ENCODE measurements around the gene CTU2. TPM values are rescaled to one million over a fixed set of nuclear protein-coding genes. Genes with fewer than 3 reads are reported as not detected.

The CTU2 gene
- total and polyA plus RNA-seq, 7 donors = 6.1 to 16.3 (median 10.5) TPM

DNA sequence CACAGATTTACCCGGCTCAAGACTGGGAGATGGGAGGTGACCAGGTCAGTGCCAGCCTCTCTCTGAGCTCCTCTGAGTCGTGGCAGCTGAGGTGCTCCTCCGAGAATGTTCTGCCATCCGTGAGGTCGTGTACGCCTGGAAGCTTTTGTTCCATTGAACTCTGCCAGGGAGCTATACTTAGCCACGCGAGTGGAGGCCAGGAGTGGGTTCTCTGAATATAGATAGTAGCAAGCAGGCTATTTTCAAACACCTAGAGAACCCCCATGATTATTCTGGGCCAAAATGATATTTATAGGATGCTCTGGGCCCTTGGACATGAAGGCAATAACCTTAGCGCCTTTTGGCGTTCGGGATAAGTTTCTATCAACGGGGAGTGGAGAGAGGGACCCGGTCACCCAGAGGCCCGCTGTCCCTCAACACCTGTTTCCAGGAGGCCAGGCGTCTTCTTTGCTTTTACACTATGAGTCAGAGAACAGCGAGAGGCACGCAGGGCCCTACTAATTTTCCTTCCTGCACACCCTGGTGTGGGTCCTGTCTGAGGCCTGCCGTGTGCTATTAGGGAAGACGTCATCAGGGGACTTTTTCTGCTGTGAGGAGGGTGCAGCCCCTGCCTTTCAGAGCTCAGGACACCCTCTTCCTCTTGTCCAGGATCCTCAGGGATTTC lies 32.5 kb upstream of the CTU2 start:
- DNase-seq = no peak
- H3K9me3 ChIP-seq = no peaks in the 10 kb centered on the region
- H3K27me3 ChIP-seq = peaks cover 11 to 18% (median 13%) of the 10 kb centered on the region in 3 donors
- H3K4me3 ChIP-seq = no peak overlapping the region
- H3K27ac ChIP-seq = no peak overlapping the region
- TF ChIP-seq EP300 (IDR thresholded peaks at IDR 0.05) = no peak
- TF ChIP-seq POLR2A (IDR thresholded peaks at IDR 0.05) = no peak
- TF ChIP-seq POLR2AphosphoS5 (IDR thresholded peaks at IDR 0.05) = no peak
- TF ChIP-seq, protein P1, sequence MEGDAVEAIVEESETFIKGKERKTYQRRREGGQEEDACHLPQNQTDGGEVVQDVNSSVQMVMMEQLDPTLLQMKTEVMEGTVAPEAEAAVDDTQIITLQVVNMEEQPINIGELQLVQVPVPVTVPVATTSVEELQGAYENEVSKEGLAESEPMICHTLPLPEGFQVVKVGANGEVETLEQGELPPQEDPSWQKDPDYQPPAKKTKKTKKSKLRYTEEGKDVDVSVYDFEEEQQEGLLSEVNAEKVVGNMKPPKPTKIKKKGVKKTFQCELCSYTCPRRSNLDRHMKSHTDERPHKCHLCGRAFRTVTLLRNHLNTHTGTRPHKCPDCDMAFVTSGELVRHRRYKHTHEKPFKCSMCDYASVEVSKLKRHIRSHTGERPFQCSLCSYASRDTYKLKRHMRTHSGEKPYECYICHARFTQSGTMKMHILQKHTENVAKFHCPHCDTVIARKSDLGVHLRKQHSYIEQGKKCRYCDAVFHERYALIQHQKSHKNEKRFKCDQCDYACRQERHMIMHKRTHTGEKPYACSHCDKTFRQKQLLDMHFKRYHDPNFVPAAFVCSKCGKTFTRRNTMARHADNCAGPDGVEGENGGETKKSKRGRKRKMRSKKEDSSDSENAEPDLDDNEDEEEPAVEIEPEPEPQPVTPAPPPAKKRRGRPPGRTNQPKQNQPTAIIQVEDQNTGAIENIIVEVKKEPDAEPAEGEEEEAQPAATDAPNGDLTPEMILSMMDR (IDR thresholded peaks at IDR 0.05) = no peak
- intact Hi-C loops (cut with DNase I) = no loop called here
- 93% methylated on average over 19 of the region's 19 CpGs for WGBS, 2 donors
- H3K36me3 ChIP-seq = peaks cover 0 to 9% (median 0%) of the 10 kb centered on the region in 4 donors
- H3K4me1 ChIP-seq = peaks cover 0 to 6% (median 0%) of the 10 kb centered on the region in 4 donors

- Histone ChIP-seq H3K27ac (no peak overlapping the region), H3K9me3 (no peaks in the 10 kb centered on the region), H3K27me3 (peaks cover 14 to 44% (median 26%) of the 10 kb centered on the region in 3 donors), H3K4me3 (no peak overlapping the region), H3K4me1 (peaks cover 0 to 6% (median 0%) of the 10 kb centered on the region in 4 donors), H3K36me3 (peaks cover 0 to 9% (median 0%) of the 10 kb centered on the region in 4 donors)
- intact Hi-C loops (cut with DNase I) = no loop called here
- TF ChIP-seq POLR2A (IDR thresholded peaks at IDR 0.05) (no peak), EP300 (IDR thresholded peaks at IDR 0.05) (no peak), POLR2AphosphoS5 (IDR thresholded peaks at IDR 0.05) (no peak)
- no peak for DNase-seq
- WGBS, 2 donors = 82 to 88% methylated on average over 22 of the region's 22 CpGs
Observed at GRCh38 chr16:88676502-88677242, 29.6 kb upstream of the CTU2 start.

- no peak overlapping the region for H3K27ac ChIP-seq
- intact Hi-C loops (cut with DNase I) = no loop called here
- no peak for DNase-seq
- TF ChIP-seq EP300 (IDR thresholded peaks at IDR 0.05) (no peak), POLR2AphosphoS5 (IDR thresholded peaks at IDR 0.05) (no peak), POLR2A (IDR thresholded peaks at IDR 0.05) (no peak)
- TF ChIP-seq, protein P1 (IDR thresholded peaks at IDR 0.05) = no peak
- 78 to 83% methylated on average over 13 of the region's 13 CpGs for WGBS, 2 donors
- H3K9me3 ChIP-seq = no peaks in the 10 kb centered on the region
- no peak overlapping the region for H3K4me3 ChIP-seq
- peaks cover 0 to 9% (median 0%) of the 10 kb centered on the region in 4 donors for H3K36me3 ChIP-seq
- H3K27me3 ChIP-seq = peaks cover 14 to 51% (median 32%) of the 10 kb centered on the region in 3 donors
- H3K4me1 ChIP-seq = peaks cover 0 to 6% (median 0%) of the 10 kb centered on the region in 4 donors
Observed at GRCh38 chr16:88677721-88678120, 28.6 kb upstream of the CTU2 start.

DNA sequence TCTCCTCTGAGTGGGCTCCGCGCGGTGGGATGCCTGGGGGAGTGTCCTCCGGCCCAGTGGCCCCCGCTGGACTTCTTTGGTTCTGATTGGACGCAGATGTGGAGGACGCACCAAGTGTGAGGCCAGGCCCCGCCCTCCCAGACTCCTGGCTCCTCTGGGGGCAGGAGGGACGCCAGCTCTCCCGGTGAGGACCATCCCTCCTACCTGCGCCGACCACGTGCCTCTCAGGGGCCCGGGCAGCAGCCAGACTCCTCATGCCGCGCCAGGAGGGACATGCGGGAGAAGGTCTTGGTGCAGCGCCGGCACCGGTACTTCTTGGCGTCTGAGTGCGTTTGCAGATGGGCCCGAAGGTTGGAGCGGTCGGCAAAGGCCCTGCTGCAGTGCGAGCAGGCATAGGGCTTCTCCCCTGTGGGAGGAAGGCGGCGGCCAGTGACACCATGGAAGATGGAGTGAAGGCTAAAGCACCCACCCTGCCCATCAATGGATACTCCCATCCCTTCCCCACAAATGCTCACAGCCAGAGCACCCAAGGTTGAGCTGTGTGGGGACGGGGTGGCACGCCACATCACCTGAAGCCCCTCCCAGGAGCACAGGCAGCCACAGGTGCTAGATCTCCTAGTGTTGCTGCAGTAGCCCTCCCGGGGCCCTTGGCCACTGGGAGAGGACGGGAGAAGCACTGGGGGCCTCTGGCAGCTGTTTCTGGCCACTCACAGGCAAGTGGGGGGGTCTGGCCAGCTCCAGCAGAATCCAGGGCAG lies 27.9 kb upstream of the CTU2 start:
- H3K4me1 ChIP-seq = peaks cover 0 to 6% (median 0%) of the 10 kb centered on the region in 4 donors
- peaks cover 18 to 58% (median 32%) of the 10 kb centered on the region in 3 donors for H3K27me3 ChIP-seq
- H3K9me3 ChIP-seq = no peaks in the 10 kb centered on the region
- intact Hi-C loops (cut with DNase I) = no loop called here
- H3K36me3 ChIP-seq = peaks cover 0 to 9% (median 0%) of the 10 kb centered on the region in 4 donors
- TF ChIP-seq POLR2A (IDR thresholded peaks at IDR 0.05) (no peak), POLR2AphosphoS5 (IDR thresholded peaks at IDR 0.05) (no peak), EP300 (IDR thresholded peaks at IDR 0.05) (no peak)
- TF ChIP-seq, protein P1 (IDR thresholded peaks at IDR 0.05) = no peak
- WGBS, 2 donors = 58 to 82% methylated on average over 32 of the region's 32 CpGs
- H3K4me3 ChIP-seq = no peak overlapping the region
- no peak overlapping the region for H3K27ac ChIP-seq
- DNase-seq = no peak
